DMS153 treated with DMSO at 0.1 percent for 48 hours (cell line): Measurements from ENCODE around the gene BHLHA15.

Source experiments
- DNase-seq: peaks from one replicate; lab custom pipeline; 2025; ENCODE audit not compliant: unreplicated experiment; lab: John Stamatoyannopoulos, UW

The BHLHA15 gene

DNA sequence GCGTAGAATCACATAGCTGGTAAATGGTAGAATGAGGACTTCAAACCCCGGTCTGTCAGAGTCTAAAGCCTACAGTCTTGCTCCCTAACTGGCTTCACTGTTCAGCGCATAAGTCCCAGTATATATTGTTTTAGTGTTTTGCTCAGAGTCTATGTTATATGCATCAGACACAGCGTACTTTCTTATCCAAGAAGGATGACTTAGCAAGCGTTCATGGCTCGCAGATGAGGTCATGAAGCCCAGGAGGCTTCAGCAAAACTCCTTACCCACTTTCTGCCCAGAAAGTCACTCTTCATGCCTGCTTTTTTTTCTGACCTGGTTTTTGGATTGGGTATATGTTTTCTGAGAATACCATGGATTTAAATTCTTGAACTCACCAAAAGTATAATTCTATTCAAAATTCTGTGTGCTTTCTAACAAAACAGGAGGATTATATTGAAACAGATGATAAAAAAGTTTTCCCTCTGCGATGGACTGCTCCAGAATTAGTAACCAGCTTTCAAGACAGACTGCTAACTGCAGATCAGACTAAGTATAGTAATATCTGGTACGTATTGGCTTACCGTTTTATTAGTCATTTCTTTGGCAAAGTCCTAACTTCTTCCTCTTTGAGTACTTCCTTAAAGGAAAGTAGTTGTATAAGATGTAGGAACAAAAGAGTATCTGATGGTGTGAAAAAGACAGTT, 24.6 kb upstream of the BHLHA15 start:
- no peak for DNase-seq

- DNase-seq = no peak
These were observed 24.1 kb upstream of the BHLHA15 start for GRCh38 chr7:98187138-98187502.

DNA sequence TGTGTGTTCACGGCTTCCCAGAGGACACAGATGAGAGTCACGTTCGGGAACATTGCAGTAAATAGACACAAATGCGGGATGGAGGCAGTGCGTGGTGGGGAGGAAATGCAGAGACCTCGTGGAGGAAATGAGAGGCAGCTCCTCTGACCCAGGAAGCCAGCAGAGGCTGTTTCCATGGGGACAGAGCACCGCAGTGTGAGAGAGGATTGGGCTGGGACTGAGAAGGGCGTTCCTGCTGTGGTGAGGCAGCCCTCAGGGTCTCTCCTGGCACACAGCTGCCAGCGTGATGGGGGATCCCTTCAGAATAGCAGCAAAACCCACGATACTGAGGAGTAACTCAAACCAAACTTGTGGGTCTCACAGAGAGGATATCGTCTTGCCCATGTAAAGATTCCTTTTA, 21.7 kb upstream of the BHLHA15 start:
- no peak for DNase-seq

DNA sequence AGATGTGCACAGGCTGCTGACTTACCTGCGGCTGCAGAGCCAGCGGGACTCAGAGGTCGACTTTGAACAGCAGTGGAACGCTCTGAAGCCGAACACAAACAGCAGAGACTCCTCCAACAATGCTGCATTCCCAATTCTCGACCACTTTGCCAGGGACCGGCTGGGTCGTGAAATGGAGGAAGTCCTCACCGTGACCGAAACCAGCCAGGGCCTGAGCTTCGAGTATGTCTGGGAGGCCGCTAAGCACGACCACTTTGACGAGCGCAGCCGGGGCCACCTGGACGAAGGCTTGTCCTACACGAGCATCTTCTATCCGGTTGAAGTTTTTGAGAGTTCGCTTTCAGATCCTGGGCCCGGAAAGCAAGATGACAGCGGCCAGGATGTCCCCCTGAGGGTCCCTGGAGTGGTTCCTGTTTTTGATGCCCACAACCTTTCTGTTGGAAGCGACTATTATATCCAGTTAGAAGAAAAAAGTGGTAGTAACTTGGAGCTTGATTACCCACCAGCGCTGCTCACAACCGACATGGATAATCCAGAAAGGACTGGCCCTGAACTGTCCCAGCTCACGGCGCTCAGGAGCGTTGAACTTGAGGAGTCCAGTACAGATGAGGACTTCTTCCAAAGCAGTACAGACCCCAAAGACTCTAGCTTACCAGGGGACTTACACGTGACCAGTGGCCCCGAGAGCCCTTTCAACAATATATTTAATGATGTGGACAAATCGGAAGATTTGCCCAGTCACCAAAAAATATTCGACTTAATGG, 19.4 kb upstream of the BHLHA15 start:
- no peak for DNase-seq

- no peak for DNase-seq
These were observed 18.3 kb upstream of the BHLHA15 start for GRCh38 chr7:98192781-98193457.

DNA sequence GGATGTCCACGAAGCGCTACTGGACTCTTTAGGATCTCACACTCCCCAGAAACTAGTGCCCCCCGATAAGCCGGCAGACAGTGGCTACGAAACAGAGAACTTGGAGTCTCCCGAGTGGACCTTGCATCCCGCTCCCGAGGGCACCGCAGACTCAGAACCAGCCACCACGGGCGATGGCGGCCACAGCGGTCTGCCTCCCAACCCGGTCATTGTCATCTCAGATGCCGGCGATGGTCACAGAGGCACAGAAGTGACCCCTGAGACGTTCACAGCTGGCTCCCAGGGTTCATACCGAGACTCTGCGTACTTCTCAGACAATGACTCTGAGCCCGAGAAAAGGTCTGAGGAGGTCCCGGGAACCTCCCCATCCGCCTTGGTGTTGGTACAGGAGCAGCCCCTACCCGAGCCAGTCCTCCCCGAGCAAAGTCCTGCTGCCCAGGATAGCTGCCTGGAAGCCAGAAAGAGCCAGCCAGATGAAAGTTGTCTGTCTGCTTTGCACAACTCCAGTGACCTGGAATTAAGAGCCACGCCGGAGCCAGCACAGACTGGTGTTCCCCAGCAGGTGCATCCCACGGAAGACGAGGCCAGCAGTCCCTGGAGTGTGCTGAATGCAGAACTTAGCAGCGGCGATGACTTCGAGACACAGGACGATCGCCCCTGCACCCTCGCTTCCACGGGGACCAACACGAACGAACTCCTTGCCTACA, 17.6 kb upstream of the BHLHA15 start:
- no peak for DNase-seq

- DNase-seq = no peak
These were observed 17.1 kb upstream of the BHLHA15 start for GRCh38 chr7:98194186-98194585.

GRCh38 chr7:98194672-98195457, 16.4 kb upstream of the BHLHA15 start:
- DNase-seq = no peak

DNA sequence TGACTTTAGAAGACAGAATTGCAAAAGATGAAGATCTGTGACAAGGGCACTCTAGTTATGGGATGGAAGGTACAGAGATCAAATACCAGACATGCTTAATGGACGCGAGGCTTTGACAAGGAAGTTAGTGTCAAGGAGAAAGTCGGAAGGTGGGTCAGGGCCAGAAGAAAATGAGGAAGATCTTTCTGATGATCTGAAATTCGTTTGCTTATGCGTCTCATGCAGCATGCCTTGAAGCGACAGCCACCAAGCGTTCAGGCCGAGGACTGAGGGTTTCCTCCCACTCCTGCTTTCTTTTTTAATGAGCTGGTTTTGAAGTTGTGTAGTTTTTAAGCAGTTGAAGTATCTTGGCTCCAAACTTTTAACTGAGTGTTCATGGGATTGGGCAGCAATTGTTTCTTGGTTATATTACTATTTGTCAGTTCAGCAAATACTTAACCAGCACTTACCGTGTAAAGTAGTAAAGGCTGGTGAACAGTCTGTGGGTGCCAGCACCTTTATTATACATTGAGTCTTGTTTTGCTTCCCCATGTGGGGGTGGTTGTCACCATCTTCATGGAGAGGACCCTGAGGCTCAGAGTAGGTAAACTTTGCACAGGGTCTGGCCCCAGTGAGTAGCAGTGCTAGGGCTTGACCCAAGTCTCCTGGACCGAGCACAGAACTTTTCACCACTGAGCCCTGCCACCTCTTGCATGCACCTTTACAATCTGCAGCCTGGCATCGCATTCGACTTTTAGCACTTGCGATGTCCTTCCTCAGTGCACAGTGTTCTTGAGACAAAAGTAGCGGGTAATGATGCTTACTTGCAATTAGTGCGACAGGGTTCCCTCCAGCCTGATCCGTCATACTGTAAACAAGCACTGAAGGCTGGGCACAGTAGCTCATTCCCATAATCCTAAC, 14.3 kb upstream of the BHLHA15 start:
- no peak for DNase-seq

- DNase-seq = no peak
These were observed 12.1 kb upstream of the BHLHA15 start for GRCh38 chr7:98199131-98199530.

- DNase-seq = no peak
These were observed 10.9 kb upstream of the BHLHA15 start for GRCh38 chr7:98200364-98200763.

DNA sequence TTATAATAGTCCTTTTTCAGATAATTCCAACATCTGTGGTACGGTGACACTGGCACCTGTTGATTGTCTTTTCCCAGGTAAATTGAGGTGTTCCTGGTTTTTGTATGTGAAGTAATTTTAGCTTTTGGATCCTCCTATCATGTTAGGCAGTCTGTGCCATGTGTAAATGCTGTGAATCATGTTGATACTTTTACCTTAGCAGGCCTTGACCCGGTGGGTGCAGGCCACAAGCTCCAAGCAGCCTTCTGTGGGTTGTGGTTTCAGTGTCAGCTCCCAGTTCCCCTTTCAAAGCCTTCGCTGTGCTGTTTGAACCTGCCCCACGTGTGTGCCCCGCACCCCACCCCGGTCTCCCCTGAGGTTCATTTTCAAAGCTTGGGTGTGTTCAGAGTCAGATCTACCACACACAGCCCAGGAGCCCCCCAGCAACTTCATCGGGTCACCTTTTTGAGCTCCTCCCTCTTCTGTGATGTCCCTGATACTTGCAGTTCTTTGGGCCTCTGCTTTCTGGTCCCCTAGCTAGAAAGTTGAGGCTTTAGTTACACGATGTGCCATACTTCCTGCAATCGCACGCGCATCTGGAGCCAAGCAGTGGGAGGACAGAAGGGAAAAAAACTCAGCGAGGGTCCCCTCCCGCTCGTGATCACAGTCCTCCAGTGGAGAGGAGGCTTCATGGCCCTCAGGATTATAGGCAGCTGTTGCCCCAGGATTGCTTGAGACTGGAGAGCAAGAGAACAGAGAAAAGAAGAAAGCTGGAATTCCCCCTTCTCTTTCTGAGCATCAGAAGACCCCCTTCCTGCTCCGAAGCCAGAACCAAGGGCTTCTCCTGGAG, 8.7 kb upstream of the BHLHA15 start:
- no peak for DNase-seq

- DNase-seq = no peak
These were observed 7.8 kb upstream of the BHLHA15 start for GRCh38 chr7:98203261-98203963.

GRCh38 chr7:98203964-98204605, 7.2 kb upstream of the BHLHA15 start:
- no peak for DNase-seq

DNA sequence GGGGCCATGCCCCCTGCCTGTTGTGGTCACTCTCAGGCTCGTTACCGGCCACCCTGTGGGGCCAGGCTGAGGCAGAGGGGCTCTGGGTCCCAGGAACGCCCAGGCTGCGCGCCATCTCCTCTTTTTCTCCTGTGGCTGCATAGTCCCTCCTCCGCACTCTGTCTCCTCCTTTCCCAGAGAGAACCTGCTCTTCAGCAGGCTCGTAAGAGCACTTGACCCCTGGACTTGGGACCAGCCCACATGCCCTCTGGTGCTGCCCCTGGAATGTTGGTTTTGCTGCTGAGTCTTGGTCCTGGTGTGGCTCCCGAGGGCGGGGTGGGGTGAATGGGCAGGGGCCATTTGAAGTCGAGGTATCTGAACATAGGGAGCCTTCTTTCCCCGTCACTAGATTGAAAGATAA, 6.6 kb upstream of the BHLHA15 start:
- DNase-seq = no peak

- DNase-seq = no peak
These were observed 5.9 kb upstream of the BHLHA15 start for GRCh38 chr7:98205162-98205845.
